Measurements from ENCODE around the gene PACS1.

PACS1 gene

DNA sequence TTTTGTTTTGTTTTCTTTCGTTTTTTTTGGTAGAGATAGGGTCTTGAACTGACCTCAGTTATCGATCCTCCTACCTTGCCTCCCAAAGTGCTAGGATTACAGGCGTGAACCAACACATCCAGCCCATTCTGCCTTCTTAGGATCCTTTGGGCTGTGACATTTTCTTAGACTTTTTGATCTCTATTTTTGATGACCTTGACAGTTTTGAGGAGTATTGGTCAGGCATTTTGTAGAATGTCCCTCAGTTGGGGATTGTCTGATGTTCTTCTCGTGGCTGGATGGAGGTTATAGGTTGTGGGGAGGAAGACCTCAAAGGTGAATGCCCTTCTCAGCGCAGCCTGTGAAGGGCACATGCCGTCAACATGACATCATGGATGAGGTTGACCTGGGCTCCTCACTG, 178.8 kb downstream of the PACS1 start:
- TF ChIP-seq SIN3A (IDR thresholded peaks at IDR 0.05; ENCODE audit: borderline replicate concordance, insufficient read depth, low read length): no peak
- no peak for TF ChIP-seq POLR2AphosphoS5 (IDR thresholded peaks at IDR 0.05; ENCODE audit: low read depth, low read length)
- TF ChIP-seq, protein P1, sequence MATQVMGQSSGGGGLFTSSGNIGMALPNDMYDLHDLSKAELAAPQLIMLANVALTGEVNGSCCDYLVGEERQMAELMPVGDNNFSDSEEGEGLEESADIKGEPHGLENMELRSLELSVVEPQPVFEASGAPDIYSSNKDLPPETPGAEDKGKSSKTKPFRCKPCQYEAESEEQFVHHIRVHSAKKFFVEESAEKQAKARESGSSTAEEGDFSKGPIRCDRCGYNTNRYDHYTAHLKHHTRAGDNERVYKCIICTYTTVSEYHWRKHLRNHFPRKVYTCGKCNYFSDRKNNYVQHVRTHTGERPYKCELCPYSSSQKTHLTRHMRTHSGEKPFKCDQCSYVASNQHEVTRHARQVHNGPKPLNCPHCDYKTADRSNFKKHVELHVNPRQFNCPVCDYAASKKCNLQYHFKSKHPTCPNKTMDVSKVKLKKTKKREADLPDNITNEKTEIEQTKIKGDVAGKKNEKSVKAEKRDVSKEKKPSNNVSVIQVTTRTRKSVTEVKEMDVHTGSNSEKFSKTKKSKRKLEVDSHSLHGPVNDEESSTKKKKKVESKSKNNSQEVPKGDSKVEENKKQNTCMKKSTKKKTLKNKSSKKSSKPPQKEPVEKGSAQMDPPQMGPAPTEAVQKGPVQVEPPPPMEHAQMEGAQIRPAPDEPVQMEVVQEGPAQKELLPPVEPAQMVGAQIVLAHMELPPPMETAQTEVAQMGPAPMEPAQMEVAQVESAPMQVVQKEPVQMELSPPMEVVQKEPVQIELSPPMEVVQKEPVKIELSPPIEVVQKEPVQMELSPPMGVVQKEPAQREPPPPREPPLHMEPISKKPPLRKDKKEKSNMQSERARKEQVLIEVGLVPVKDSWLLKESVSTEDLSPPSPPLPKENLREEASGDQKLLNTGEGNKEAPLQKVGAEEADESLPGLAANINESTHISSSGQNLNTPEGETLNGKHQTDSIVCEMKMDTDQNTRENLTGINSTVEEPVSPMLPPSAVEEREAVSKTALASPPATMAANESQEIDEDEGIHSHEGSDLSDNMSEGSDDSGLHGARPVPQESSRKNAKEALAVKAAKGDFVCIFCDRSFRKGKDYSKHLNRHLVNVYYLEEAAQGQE (IDR thresholded peaks at IDR 0.05; ENCODE audit: insufficient read depth in 1 of 2, low read depth in 2 of 2, low read length in 2 of 2): no peak
- no peak for TF ChIP-seq FOXP2 (optimal IDR thresholded peaks at IDR 0.05; ENCODE audit: borderline replicate concordance, extremely low read depth, extremely low read length, insufficient read depth)
- no peak for TF ChIP-seq TAF1 (IDR thresholded peaks at IDR 0.05; ENCODE audit: borderline replicate concordance, insufficient read depth, low read length)

DNA sequence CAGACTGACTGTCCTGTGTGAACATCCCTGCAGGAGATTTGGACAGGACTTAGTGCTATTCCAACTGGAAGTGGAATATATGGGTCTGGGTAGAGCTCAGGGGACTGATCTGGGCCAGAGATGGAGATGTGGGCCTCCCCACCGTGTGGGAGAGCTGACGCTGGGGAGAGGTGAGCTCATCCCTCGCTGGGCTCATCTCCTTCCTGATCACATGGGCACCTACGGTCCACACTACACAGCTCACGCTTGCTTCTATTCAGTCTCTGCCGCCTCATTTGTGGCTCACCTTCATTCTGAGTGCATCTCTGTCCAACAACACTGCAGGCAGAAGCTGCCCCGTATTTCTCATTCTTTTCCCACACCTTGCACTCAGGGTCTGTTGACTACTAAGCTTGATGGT, 181.7 kb downstream of the PACS1 start:
- TF ChIP-seq SIN3A (IDR thresholded peaks at IDR 0.05; ENCODE audit: borderline replicate concordance, insufficient read depth, low read length) (no peak), FOXP2 (optimal IDR thresholded peaks at IDR 0.05; ENCODE audit: borderline replicate concordance, extremely low read depth, extremely low read length, insufficient read depth) (no peak), POLR2AphosphoS5 (IDR thresholded peaks at IDR 0.05; ENCODE audit: low read depth, low read length) (no peak), TAF1 (IDR thresholded peaks at IDR 0.05; ENCODE audit: borderline replicate concordance, insufficient read depth, low read length) (no peak)
- TF ChIP-seq, protein P1 (IDR thresholded peaks at IDR 0.05; ENCODE audit: insufficient read depth in 1 of 2, low read depth in 2 of 2, low read length in 2 of 2): no peak

DNA sequence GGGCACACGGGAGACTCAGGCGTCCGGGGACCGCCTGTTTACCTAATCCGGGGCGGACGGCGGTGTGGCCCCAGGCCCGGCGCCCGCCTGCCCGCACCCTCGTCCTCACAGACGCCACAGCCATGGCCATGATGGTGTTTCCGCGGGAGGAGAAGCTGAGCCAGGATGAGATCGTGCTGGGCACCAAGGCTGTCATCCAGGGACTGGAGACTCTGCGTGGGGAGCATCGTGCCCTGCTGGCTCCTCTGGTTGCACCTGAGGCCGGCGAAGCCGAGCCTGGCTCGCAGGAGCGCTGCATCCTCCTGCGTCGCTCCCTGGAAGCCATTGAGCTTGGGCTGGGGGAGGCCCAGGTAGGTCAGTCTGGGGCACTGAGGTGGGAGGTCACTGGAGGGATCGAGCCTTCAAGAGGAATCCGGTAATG, 188.4 kb downstream of the PACS1 start:
- TF ChIP-seq TAF1 (IDR thresholded peaks at IDR 0.05; ENCODE audit: borderline replicate concordance, insufficient read depth, low read length): no peak
- TF ChIP-seq, protein P1 (IDR thresholded peaks at IDR 0.05; ENCODE audit: insufficient read depth in 1 of 2, low read depth in 2 of 2, low read length in 2 of 2): no peak
- no peak for TF ChIP-seq POLR2AphosphoS5 (IDR thresholded peaks at IDR 0.05; ENCODE audit: low read depth, low read length)
- no peak for TF ChIP-seq SIN3A (IDR thresholded peaks at IDR 0.05; ENCODE audit: borderline replicate concordance, insufficient read depth, low read length)
- TF ChIP-seq FOXP2 (optimal IDR thresholded peaks at IDR 0.05; ENCODE audit: borderline replicate concordance, extremely low read depth, extremely low read length, insufficient read depth): no peak

DNA sequence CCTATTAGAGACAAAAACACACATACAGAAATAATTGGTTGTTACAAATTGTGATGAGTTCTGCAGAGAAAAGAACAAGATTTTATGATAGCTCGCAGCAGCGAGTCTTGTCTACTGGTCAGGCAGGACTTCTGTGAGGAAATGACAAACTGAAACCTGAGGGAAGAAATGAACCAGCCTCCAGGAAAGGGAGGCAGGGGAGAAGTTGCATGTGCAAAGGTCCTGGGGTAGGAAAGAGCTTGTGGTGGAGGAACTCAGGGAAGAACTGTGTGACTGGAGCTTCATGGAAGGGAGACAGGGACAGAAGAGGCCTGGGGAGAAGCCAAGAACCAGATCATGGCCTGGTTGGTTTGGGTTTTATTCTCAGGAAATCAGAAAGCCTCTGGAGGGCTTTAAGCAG, 189.2 kb downstream of the PACS1 start:
- TF ChIP-seq TAF1 (IDR thresholded peaks at IDR 0.05; ENCODE audit: borderline replicate concordance, insufficient read depth, low read length) (no peak), SIN3A (IDR thresholded peaks at IDR 0.05; ENCODE audit: borderline replicate concordance, insufficient read depth, low read length) (no peak), FOXP2 (optimal IDR thresholded peaks at IDR 0.05; ENCODE audit: borderline replicate concordance, extremely low read depth, extremely low read length, insufficient read depth) (no peak), POLR2AphosphoS5 (IDR thresholded peaks at IDR 0.05; ENCODE audit: low read depth, low read length) (no peak)
- TF ChIP-seq, protein P1 (IDR thresholded peaks at IDR 0.05; ENCODE audit: insufficient read depth in 1 of 2, low read depth in 2 of 2, low read length in 2 of 2): no peak

DNA sequence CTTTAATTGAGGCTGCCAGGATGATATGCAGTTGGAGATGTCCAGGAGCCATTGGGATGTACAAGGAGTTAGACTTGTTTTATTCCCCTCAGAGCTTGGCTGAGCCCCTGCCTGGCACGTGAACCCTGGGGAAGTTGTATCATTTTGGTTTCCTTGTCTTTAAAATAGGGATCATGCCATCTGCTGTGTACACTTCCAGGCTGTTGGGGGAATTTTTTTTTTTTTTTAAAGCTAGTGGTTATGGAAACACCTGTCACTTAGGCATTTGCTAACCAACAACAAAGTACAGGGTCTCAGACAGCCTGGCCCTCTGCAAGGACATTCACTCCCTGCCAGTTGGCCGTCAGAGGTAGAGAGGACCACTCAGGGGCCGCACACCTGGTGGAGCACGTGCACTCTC, 189.9 kb downstream of the PACS1 start:
- TF ChIP-seq FOXP2 (optimal IDR thresholded peaks at IDR 0.05; ENCODE audit: borderline replicate concordance, extremely low read depth, extremely low read length, insufficient read depth) (no peak), POLR2AphosphoS5 (IDR thresholded peaks at IDR 0.05; ENCODE audit: low read depth, low read length) (no peak), SIN3A (IDR thresholded peaks at IDR 0.05; ENCODE audit: borderline replicate concordance, insufficient read depth, low read length) (no peak), TAF1 (IDR thresholded peaks at IDR 0.05; ENCODE audit: borderline replicate concordance, insufficient read depth, low read length) (no peak)
- TF ChIP-seq, protein P1 (IDR thresholded peaks at IDR 0.05; ENCODE audit: insufficient read depth in 1 of 2, low read depth in 2 of 2, low read length in 2 of 2): no peak

Measured in PFSK-1 (cell line).